COLO829 (cell line): ENCODE data around the gene CDH4.

Experiments
- DNase-seq: peaks from one replicate; pipeline ENCODE4 v3.0.0; 2012; ENCODE audit warnings: low spot score

CDH4 gene

GRCh38 chr20:61790116-61790827 is 538.2 kb downstream of the CDH4 start:
- no peak for DNase-seq

GRCh38 chr20:61791995-61792394 is 539.9 kb downstream of the CDH4 start:
- no peak for DNase-seq

GRCh38 chr20:61795669-61796630 is 543.9 kb downstream of the CDH4 start:
- DNase-seq = no peak

- DNase-seq = no peak
Measured at GRCh38 chr20:61796738-61797137, 544.7 kb downstream of the CDH4 start.

- DNase-seq = no peak
Measured at GRCh38 chr20:61797200-61797599, 545.1 kb downstream of the CDH4 start.

- no peak for DNase-seq
Measured at GRCh38 chr20:61797971-61798411, 545.9 kb downstream of the CDH4 start.

GRCh38 chr20:61798632-61799031 is 546.6 kb downstream of the CDH4 start:
- DNase-seq = no peak

- no peak for DNase-seq
Measured at GRCh38 chr20:61799394-61799923, 547.4 kb downstream of the CDH4 start.

GRCh38 chr20:61799928-61800327 is 547.9 kb downstream of the CDH4 start:
- no peak for DNase-seq

- no peak for DNase-seq
Measured at GRCh38 chr20:61800359-61801064, 548.5 kb downstream of the CDH4 start.

- no peak for DNase-seq
Measured at GRCh38 chr20:61801065-61801360, 549.0 kb downstream of the CDH4 start.

- DNase-seq = no peak
Measured at GRCh38 chr20:61801428-61801827, 549.4 kb downstream of the CDH4 start.

GRCh38 chr20:61801857-61802442 is 549.9 kb downstream of the CDH4 start:
- DNase-seq = no peak

GRCh38 chr20:61802721-61803311 is 550.8 kb downstream of the CDH4 start:
- DNase-seq = no peak

GRCh38 chr20:61803416-61803914 is 551.4 kb downstream of the CDH4 start:
- no peak for DNase-seq

GRCh38 chr20:61803915-61804751 is 552.1 kb downstream of the CDH4 start:
- no peak for DNase-seq

- DNase-seq = no peak
Measured at GRCh38 chr20:61804752-61805295, 552.8 kb downstream of the CDH4 start.

GRCh38 chr20:61805365-61805764 is 553.3 kb downstream of the CDH4 start:
- DNase-seq = no peak

GRCh38 chr20:61805781-61806180 is 553.7 kb downstream of the CDH4 start:
- no peak for DNase-seq

- no peak for DNase-seq
Measured at GRCh38 chr20:61806314-61806713, 554.3 kb downstream of the CDH4 start.
